Renal cortical epithelial cell (primary cell): ENCODE data around the gene EMILIN2. TPM values are rescaled to one million over a fixed set of nuclear protein-coding genes. Genes with fewer than 3 reads are reported as not detected.
"Not testable (repeated sequence)": the region's sequence is repeated elsewhere in the genome, so short reads cannot be mapped to it uniquely, and the experiment has no call there.

Experiments
- DNase-seq: peaks from one replicate; pipeline ENCODE4 v3.0.0-alpha.2; 2011; ENCODE audit warnings: low read depth
- total RNA-seq: library from RNA; depleted of rRNA; stranded (reverse); fragments of >200 nt; gene quantifications from 2 replicates; pipeline ENCODE4 v1.2.3, GENCODE V29; 2014

EMILIN2 gene
- total RNA-seq, 1 donor from 2014 or later, result 4.0 TPM

DNA sequence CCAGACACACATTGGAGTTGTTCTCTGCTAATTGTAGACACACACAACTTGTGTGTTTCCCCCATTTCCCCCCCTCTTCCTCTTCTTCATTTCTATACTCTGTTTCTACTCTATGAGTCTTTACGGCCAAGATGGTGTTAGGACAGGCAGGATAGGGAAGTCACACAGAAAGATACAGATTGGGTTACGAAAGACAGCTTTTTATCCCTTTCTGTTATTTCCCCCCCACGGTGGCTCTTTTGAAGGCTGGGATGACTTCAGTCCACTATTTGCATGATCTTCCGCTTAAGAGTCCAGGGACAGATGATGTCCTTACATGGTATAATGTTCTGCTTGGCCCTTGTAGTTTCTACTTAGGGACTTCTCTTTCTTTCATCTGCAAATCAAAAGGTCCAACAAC, 1.6 kb upstream of the EMILIN2 start:
- DNase-seq, result no peak

DNA sequence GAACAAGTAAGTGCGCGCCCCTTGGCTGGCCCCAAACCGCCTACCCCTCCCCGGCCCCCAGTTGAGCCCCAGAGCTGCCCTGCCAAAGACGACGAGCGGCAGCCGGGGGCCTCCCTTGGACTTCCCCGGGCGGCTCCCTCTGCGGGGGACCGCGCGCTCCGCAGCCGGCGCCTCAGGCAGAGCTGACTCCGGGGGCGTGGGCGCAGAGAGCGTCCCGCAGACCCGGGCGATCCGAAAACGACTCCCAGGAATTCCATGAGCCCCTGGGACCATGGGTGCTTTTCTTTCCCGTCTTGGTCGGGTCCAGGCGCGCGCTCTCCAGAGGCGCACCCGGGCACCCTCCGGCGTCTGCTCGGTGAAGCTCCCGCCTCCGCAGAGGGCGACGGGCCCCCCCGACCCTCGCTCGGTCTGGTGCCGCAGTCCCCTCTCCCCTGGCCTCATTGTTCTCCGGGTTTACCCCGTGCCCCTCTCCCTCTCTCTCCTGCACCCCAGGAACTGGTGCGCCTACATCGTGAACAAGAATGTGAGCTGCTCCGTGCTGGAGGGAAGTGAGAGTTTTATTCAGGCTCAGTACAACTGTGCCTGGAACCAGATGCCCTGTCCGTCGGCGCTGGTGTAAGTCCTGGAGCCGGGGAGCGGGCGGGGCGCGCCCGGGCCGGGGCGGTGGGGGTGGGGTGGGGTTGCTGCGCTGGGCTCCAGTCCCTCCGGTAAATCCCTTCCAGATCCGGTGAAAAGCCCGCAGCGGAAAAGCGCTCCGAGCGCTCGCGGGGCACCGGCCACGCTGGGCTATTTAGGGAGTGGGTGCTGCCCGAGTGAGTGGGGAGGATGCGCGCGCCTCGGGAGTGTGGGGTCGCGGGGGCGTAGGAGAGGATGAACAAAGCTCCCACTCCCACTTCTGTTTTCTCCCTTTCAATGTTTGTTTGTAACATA, 776 bp downstream of the EMILIN2 start:
- no peak for DNase-seq

DNA sequence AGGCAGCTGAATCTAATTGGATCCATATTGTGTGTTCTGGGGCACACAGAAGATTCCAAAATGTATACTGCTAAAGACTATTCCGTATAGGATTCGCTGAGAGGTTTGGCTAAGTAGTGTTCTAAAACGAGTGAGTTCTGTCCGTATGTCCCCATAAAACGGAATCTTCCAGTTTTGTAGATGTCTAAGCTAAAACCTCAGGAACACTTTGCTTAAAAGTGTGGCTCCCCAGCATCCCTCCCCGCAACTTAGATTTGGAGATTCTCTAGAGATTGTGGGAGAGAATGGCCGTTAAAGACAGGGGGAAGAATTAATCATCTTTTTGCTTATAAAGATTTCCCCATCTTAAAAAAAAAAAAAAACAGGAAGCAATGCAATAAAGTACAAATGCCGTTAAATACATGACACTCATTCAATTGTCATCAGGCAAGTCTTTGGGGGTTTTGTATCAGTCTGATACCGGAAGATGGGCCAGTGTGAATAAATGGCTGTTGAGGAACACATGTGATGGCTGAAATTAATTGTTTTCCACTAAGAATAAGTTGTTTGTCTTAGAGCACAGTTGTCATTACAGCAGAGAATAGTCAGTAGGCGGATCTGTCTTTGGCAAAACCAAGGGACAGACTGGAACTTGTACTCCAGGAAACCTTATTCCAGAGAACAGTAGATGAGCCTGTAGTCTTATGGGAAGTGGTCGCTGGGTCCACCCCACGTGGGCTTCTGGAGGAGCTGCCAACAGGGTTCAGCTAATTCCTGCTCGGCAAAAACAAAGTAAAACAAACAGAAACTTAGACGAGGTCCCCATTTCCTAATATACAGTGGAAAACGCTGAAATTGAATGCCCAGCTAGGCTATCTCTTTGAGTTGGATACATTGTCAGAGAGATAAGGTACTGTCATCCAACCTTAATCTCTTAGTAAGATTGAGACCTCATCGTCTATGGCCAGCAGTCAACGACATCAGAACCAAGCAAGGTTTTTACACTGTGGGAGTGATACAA, 1.7 kb downstream of the EMILIN2 start:
- no peak for DNase-seq

DNA sequence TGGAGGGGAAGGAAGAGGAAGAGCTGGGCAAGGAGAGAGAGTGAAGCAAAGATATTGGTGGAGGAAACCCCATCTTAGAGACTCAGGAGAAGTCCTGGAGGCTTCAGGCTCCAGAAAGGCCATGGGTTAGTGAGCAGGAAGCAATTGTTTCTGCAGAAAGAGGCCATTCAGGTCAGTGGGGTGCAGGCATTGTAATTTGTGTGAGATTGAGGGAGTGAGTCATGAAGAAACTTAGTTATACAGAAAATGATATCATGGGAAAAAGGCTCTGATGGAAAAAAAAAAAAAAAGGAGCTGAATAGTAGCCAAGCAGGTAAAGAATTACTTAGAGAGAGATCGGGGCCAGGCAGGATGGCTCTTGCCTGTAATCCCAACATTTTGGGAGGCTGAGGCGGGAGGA, 4.0 kb downstream of the EMILIN2 start:
- peak; percentile 52 for DNase-seq

DNA sequence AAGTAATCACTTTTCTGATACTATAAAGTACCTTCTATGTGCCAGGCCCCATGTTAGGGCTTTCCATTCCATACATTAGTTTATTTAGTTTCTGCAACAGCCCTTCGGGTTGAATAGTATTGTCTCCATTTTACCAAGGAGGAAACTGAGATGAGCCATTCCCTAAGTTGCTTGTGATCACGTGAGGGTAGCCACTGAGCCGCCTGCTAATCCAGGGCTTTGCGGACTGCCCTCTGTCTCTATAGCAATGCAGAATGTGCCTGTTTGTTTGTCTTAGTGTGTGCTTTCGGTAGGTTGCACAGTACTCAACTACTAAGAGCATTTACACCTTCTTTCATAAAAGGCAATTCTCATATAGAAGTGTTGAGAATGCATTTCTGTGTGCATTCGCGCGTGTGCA, 5.0 kb downstream of the EMILIN2 start:
- DNase-seq, result no peak

DNA sequence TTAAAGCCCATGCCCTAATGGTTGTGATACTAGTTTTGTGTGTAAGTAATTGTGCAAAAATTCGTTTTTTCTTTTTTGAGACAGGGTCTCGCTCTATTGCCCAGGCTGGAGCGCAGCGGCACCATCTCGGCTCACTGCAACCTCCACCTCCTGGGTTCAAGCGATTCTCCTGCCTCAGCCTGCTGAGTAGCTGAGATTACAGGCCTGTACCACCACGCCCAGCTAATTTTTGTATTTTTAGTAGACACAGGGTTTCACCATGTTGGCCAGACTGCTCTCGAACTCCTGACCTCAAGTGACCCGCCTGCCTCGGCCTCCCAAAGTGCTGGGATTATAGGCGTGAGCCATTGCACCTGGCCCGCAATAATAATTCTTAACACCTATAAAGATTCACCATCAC, 5.7 kb downstream of the EMILIN2 start:
- not testable (repeated sequence) for DNase-seq

DNA sequence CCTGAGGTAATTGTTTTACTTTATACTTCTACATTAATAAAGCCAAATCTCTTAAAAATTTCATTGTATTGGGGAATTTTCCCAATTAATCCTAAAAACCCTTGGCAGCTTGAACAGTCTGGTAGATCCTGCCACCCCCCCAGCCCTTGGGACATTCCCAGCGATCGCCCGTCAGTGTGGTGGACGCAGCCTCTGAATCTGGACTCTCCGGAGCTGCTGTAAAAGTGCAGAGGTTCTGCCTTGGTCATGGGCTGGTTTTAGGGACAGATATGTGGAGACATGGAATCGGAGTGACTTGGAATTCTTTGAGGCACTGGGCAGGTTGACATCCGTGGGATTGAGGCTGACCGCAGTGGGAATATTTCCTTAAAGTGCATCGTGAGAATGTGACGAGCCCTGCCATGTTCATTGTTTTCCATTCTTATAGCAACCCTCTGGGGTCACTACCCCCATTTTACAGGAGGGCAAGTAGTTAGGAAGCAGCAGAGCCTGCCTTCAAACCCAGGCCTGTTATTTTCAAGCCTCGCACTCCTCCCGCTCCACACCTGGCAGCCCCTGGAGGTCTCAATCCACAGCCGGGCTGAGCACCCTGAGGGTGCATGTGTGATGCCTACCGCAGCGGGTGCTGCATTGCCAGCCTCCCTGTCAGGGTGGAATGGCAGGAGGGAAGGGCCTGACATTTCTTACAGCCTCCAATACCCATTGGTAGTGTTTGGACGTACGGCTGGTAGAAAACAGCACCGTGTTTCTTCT, 6.5 kb downstream of the EMILIN2 start:
- no peak for DNase-seq

DNA sequence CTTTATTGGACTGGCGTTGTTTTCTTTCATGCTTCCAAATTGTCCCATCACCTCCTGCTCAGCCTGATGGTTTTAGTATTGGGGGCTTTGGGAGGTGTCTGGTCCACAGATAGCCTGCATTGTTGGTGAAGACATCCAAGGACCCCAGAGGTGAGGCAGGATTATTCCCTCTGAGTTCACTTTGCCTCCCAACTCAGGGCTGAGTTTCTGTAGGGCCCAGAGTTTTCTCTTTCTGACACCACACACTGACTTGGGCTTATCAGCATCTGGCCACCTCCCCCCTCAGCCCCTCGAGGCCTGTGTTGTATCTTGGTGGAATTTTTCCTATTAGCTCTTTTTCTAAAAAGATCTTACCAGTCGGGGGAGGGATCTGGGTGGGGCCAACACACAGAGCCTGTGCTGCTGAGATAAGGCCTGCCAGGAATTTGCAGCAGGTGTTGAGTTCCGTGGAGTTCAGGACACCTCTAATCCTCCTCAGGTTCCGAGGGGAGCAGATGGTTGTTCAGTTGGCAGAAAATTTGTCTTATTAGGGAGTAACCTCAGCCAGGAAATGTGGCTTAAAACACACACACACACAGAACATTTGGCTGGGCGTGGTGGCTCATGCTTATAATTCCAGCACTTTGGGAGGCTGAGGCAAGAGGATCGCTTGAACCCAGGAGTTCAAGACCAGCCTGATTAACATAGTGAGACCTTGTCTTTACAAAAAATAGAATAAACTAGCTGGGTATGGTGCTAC, 7.3 kb downstream of the EMILIN2 start:
- DNase-seq, result no peak

DNA sequence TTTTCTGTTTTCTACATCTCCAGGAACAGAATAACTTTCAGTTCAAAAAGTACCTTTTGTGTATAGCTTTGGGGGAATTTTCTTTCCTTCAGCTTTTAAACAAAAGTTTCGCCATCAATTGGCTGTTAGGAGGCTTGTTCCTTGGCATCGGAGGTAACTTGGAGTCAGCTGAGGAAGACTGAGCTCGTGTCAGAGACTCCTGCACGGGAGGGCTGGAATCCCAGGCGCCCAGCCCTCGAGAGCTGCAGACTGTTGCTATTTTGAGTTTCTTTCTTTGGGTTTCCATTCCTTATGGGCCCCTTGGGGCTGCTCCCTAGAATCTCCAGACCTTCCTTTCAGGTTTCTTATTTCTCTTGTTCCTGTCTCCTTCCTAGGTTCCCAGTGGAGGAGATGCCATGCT, 8.1 kb downstream of the EMILIN2 start:
- DNase-seq, result no peak

DNA sequence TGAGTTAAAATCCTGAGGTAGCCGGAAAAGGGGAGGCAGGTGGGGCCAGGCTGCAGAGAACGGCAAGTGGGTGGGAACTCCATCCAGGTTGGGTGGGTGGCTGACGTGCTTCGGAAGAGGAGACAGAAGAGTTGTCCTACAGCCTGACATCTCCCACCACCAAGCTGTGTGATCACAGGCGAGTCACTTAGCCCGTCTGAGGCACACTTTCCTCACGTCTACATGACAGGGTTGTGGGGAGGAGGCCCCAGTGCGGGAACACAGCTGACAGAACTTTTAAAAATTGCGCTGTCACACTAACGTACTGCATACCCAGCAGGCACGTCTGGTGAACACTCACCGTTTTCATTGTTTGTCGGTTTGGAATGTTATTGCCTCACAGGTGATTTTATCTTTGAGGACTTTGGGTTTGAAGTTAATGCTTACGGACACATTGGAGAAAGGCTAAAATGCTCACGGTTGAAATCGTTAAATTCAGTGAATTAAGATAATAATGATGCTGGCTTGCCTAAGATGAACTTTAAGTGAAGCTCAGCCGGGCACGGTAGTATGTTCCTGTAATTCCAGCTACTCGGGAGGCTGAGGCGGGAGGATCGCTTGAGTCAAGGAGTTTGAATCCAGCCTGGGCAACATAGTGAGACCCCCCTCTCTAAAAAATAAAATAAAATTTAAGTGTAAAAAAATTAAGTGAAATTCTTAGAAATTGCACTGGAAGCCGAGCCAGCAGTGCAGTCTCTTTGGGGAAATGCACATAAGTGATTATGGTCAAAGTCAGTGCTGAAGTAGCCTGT, 8.9 kb downstream of the EMILIN2 start:
- no peak for DNase-seq

DNA sequence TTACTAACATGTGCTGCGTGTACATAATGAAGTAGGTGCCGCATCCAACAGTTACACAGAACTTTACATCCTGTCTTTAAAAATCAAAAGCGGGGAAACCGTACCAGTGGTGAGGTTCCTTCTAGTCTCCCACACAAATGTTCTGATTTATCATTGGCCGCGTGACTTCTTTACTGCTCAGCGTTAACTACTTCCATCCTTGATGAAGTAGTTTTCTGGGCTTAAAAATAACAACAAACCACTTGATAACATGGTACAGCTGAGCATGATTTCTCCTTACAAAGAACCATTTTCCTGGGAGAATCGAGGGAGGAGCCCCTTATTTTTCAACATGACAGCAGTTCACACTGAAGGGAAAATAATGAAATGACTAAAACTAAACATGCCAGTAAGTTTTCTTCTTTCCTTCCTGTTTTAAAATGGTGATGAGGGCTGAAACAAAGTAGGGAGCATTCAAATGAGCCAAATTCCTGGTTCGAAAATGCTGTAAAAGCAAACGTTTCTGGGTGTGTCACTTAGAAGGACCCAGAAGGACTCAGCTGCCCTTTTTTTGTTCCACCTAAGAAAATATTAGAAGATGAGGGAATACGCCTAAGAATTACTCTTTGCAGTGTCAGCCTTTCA, 9.9 kb downstream of the EMILIN2 start:
- DNase-seq, result no peak

DNA sequence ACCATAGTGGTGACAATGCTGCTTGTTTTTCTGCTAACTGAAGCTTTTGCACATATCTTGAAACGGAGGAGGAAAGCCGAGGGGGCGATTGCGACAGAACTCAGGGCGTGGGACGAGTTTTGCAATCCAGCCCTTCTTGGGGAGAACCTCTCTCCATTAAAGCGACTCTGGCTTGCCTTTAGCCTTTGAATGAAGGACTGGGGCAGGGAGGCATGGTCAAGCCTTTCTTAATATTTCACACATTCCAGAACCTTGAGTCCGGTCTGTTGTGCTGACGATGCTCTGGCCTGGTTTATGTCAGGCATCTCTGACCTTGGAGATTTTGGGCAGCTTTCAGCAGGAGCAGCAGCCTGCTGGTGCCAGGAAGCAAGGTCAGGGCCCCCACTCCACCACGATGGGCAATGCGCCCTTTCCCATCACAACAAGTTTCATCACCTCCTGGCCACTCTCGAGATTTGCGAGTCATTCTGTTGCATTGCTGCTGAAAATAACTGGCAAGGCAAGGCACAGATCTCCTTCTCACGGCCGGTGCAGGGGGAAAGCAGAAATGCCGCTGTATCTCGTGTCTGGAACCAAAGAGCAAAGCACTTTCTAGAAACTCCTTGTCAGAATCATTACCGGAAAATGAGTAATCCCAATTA, 10.8 kb downstream of the EMILIN2 start:
- DNase-seq, result no peak

DNA sequence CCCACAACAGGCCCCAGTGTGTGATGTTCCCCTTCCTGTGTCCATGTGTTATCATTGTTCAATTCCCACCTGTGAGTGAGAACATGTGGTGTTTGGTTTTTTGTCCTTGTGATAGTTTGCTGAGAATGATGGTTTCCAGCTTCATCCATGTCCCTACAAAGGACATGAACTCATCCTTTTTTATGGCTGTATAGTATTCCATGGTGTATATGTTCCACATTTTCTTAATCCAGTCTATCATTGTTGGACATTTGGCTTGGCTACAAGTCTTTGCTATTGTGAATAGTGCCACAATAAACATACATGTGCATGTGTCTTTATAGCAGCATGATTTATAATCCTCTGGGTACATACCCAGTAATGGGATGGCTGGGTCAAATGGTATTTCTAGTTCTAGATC, 13.6 kb downstream of the EMILIN2 start:
- not testable (repeated sequence) for DNase-seq

DNA sequence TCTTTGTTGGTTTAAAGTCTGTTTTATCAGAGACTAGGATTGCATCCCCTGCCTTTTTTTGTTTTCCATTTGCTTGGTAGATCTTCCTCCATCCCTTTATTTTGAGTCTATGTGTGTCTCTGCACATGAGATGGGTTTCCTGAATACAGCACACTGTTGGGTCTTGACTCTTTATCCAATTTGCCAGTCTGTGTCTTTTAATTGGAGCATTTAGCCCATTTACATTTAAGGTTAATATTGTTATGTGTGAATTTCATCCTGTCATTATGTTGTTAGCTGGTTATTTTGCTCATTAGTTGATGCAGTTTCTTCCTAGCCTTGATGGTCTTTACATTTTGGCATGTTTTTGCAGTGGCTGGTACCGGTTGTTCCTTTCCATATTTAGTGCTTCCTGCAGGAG, 17.2 kb downstream of the EMILIN2 start:
- DNase-seq, result not testable (repeated sequence)

DNA sequence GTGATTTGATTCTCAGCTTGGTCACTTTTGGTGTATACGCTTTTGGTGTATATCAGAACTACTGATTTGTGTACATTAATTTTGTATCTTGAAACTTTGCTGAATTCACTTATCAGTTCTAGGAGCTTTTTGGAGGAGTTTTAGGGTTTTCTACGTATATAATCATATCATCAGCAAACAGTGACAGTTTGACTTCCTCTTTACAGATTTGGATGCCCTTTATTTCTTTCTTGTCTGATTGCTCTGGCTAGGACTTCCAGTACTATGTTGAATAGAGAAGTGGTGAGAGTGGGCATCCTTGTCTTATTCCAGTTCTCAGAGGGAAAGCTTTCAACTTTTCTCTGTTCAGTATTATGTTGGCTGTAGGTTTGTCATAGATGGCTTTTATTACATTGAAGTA, 19.7 kb downstream of the EMILIN2 start:
- DNase-seq, result not testable (repeated sequence)

DNA sequence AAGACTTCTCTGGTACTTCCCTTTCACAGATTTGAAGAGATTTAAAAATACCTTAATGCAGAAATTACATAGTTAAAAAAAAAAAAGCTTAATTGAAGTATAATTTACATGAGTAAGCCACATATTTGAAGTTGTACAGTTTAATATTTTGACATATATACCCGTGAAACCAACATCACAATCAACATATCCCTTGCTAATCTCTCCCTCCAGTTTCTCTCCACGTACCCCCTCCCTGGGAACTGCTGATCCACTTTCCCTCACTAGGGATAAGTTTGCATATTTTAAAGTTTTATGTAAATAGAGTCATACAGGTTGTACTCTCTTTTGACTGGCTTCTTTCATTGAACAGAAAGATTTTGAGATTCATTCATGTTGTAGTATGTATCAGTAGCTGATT, 22.4 kb downstream of the EMILIN2 start:
- no peak for DNase-seq

DNA sequence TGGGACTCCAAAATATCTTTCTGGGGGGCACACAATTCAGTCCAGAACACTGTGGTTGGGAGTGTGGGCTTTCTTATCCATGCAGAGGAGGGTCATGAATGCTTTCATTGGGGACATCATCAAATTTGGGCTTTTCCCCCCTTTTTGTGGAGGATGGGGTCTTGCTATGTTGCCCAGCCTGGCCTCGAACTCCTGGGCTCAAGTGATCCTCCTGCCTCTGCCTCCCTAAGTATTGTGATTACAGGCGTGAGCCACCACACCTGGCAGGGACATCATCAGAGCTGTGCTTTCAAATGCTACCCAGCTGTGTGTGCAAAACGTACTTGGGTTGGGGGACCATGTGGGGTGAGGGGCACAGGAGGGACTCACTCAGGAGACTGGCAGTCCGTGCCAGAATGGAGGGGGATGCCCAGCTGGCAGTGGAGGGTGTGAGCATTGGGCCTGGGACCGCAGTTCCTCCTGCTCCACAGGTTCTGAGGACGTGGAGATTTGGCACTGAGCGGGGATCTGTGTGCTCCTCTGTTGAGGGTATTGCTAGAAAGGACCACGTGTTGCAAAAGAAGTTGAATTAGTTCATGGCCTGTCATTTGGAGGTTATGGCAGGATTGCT, 24.4 kb downstream of the EMILIN2 start:
- DNase-seq, result no peak

DNA sequence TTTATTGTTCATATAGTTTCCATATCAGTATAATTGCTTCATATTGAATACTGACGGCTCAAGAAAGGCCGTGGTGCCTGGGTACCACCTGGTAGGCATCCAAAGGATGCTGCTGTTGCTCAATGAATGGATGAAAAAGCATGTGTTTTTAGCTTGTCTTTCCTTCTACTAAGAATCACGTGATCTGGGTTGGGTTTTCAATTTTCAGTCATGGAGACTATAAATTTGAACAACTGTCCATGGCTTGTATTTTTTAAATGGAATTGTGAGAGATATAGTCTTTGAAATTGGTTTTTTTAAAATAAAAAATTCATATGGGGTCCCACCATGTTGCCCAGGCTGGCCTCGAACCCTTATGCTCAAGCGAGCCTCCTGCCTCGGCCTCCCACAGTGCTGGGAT, 25.3 kb downstream of the EMILIN2 start:
- DNase-seq, result no peak

DNA sequence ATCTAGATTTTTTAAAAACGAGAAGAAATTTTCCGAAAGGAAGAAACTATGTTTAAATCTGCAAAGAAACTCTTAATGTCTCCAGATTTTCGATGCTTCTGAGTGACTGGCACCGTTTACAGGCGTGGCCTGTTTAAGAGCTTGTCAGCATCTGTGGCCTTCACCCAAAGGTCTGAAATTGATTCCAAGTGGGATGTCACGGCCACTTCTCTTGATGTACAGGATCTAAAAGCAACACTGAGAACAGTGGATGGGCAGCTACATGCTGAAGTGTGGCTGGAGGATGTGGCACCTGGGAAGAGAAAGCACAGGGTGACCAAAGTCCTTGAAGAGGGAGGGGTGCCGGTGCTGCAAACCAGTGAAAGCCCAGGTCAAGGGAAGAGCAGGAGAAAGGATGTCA, 28.0 kb downstream of the EMILIN2 start:
- DNase-seq, result no peak
